Right lobe of liver (tissue), 6 donors: ENCODE measurements around the gene SUGCT. TPM values are rescaled to one million over a fixed set of nuclear protein-coding genes. Genes with fewer than 3 reads are reported as not detected.

Experiments used
- ATAC-seq, 4 donors: fragments of 200-7000 bp; cut with Tn5 transposase; one replicate each; pipeline ENCODE4 v1.9.1; 2020; ENCODE audit warnings: mild to moderate bottlenecking in 4 of 4, moderate library complexity in 4 of 4
- DNase-seq, 3 donors: peaks; one replicate each; pipeline ENCODE4 v3.0.0-alpha.2; 2020
- H3K27ac ChIP-seq, 3 donors: fragments of 200-600 bp; one replicate each; pipeline ENCODE4 v1.8.0; 2022
- H3K27me3 ChIP-seq, 2 donors: fragments of 200-600 bp; one replicate each; pipeline ENCODE4 v1.8.0; 2022
- H3K36me3 ChIP-seq, 4 donors: fragments of 200-600 bp; sonication (generic) in 1 of 4; one replicate each; pipeline versions ENCODE4 v1.5.1 to v1.8.0; 2017 to 2022; ENCODE audit warnings: control low read depth in 1 of 4
- H3K4me1 ChIP-seq, 4 donors: fragments of 200-600 bp; sonication (generic) in 1 of 4; one replicate each; pipeline versions ENCODE4 v1.5.1 to v1.8.0; 2017 to 2022; ENCODE audit warnings: control low read depth in 1 of 4
- H3K4me3 ChIP-seq, 3 donors: fragments of 200-600 bp; one replicate each; pipeline ENCODE4 v1.8.0; 2022
- H3K9me3 ChIP-seq, 4 donors: fragments of 200-600 bp; sonication (generic) in 1 of 4; one replicate each; pipeline versions ENCODE4 v1.5.1 to v1.8.0; 2017 to 2022; ENCODE audit warnings: control low read depth in 1 of 4
- CTCF ChIP-seq, 4 donors: fragments of 200-600 bp in 3 of 4; fragments of 450-650 bp in 1 of 4; IDR thresholded peaks; one replicate each; pipeline versions ENCODE4 v1.5.1 to v1.8.0; 2016 to 2022; ENCODE audit warnings: antibody characterized with exemption in 4 of 4, mild to moderate bottlenecking in 2 of 4
- POLR2A ChIP-seq: fragments of 450-650 bp; IDR thresholded peaks from one replicate; pipeline ENCODE4 v1.6.1; 2017; ENCODE audit warnings: antibody characterized with exemption, mild to moderate bottlenecking
- WGBS: methylation state at CpG from one replicate; pipeline ENCODE4 v1.1.6; 2018; ENCODE audit warnings: low coverage, low lambda C conversion rate; ENCODE audit not compliant: insufficient coverage; ENCODE audit errors: missing lambda C conversion rate; 5-methylcytosine and 5-hydroxymethylcytosine counted together
- intact Hi-C, 2 donors: fragments of 100-400 bp; cut with DNase I; formaldehyde crosslinking; loops; one replicate each; pipeline versions ENCODE4 v1.11.2 to v1.14.1; 2022
- total RNA-seq, 6 experiments: library from RNA; depleted of rRNA in 2 of 6; stranded (reverse); fragments of >200 nt in 2 of 6; fragmentation: NEBNext Ultra II Directional in 3 of 6; extraction: Animal tissue kit (Norgen Biotek cat#: 25700) in 3 of 6; gene quantifications; one replicate each; pipeline versions ENCODE4 v1.1.0 to v1.2.4, GENCODE V29; 2016 to 2023
- donor health status: DM: no; HTN: yes; CAD: no.
- donor health status: DM: no; HTN: no; CAD: no.
- donor health status: DM: no; HTN: no; CAD: no.
- donor health status: DM: no; HTN: yes; CAD: no.
- donor health status: DM: no; HTN: yes; CAD: no.

SUGCT gene
- total RNA-seq, 6 experiments from 2014 or later: 10.1 to 21.0 (median 14.2) TPM

DNA sequence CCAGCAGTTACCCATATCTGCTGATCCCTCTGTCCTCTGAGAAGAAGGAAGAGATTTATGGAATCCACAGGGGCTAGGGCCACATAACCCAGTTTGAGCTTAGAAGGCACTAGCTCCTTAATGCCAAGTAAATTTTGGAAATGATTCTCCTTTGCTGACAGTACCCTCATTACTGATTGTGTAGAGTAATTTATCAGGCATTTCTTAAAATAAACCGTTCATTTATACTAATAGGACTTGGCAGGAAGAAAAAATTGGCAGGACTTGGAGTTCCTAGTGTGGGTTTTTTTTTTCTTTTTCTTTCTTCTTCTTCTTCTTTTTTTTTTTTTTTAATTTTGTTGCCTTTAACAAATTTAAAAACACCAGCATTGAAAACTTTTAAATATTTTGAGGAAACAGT lies 645.7 kb downstream of the SUGCT start:
- 53% methylated on average over 1 of the region's 1 CpG for WGBS
- DNase-seq (no peak), ATAC-seq (no peak)
- TF ChIP-seq POLR2A: no peak
- no peak for TF ChIP-seq CTCF (IDR thresholded peaks at IDR 0.05)
- intact Hi-C loops: no loop called here
- no peak overlapping the region for H3K27ac ChIP-seq
- no peaks in the 10 kb centered on the region for H3K4me1 ChIP-seq
- H3K27me3 ChIP-seq: no peaks in the 10 kb centered on the region
- H3K36me3 ChIP-seq: no peaks in the 10 kb centered on the region
- no peak overlapping the region for H3K4me3 ChIP-seq
- no peaks in the 10 kb centered on the region for H3K9me3 ChIP-seq

- Histone ChIP-seq H3K27me3 (no peaks in the 10 kb centered on the region), H3K36me3 (no peaks in the 10 kb centered on the region), H3K27ac (no peak overlapping the region), H3K4me1 (no peaks in the 10 kb centered on the region), H3K9me3 (no peaks in the 10 kb centered on the region), H3K4me3 (no peak overlapping the region)
- 79% methylated on average over 2 of the region's 2 CpGs for WGBS
- ATAC-seq: no peak
- intact Hi-C loops: no loop called here
- TF ChIP-seq POLR2A (no peak), CTCF (IDR thresholded peaks at IDR 0.05) (no peak)
- DNase-seq: no peak
Observed at GRCh38 chr7:40782836-40783235, 648.0 kb downstream of the SUGCT start.

DNA sequence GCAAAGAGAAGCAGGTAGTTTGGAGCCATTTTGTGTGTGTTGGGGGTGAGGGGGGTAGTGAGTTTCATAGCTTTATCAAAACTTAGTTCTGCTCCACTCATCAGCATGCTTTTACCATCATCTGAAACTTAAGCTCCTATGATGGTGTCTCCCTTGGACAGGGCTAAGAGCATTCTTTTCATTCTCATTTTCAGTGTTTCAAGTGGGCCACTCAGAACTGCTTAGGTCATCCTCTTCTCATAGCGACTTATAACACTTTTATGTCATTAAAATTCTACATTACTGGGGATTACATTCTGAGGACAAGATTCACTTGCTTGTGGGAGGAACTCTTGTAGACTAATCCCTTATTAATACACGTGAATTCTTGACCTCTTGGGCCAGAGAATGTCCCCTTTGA lies 649.4 kb downstream of the SUGCT start:
- intact Hi-C loops: no loop called here
- DNase-seq (no peak), ATAC-seq (no peak)
- Histone ChIP-seq H3K36me3 (no peaks in the 10 kb centered on the region), H3K27ac (no peak overlapping the region), H3K27me3 (no peaks in the 10 kb centered on the region), H3K4me1 (no peaks in the 10 kb centered on the region), H3K9me3 (no peaks in the 10 kb centered on the region), H3K4me3 (no peak overlapping the region)
- no peak for TF ChIP-seq POLR2A
- no peak for TF ChIP-seq CTCF (IDR thresholded peaks at IDR 0.05)
- WGBS: 45% methylated on average over 2 of the region's 2 CpGs

- no peak for DNase-seq
- intact Hi-C loops: no loop called here
- Histone ChIP-seq H3K27ac (no peak overlapping the region), H3K27me3 (no peaks in the 10 kb centered on the region), H3K36me3 (no peaks in the 10 kb centered on the region), H3K4me1 (no peaks in the 10 kb centered on the region), H3K4me3 (no peak overlapping the region), H3K9me3 (no peaks in the 10 kb centered on the region)
- no peak for ATAC-seq
- WGBS: 93% methylated on average over 1 of the region's 1 CpG
- TF ChIP-seq POLR2A (no peak), CTCF (IDR thresholded peaks at IDR 0.05) (no peak)
Observed at GRCh38 chr7:40786909-40787308, 652.1 kb downstream of the SUGCT start.

DNA sequence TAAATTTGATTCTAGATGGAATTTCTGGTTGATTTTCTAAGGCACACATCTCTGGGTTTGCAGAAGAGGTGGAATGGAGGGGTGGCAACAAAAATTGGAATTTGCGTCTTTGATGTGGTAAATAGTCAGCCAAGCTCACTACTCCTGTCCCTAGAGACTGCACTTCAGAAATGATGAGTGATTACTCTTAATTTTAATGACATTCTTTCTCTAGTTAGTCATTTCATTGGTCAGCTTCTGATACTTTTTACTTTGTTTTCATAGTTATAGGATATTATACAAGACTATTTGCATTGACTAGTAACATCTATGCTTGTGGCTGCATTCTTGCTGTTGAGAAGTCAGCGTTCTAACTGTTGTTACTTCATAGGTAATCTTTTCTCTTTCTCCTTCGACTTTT lies 658.3 kb downstream of the SUGCT start:
- DNase-seq: no peak
- ATAC-seq: no peak
- no peaks in the 10 kb centered on the region for H3K36me3 ChIP-seq
- intact Hi-C loops: no loop called here
- no peaks in the 10 kb centered on the region for H3K4me1 ChIP-seq
- no peak for TF ChIP-seq POLR2A
- TF ChIP-seq CTCF (IDR thresholded peaks at IDR 0.05): no peak
- no peaks in the 10 kb centered on the region for H3K9me3 ChIP-seq
- no peak overlapping the region for H3K4me3 ChIP-seq
- H3K27me3 ChIP-seq: no peaks in the 10 kb centered on the region
- WGBS: 72% methylated on average over 3 of the region's 3 CpGs
- H3K27ac ChIP-seq: no peak overlapping the region
